Measurements from ENCODE around the gene SPRY4.
"Not testable (repeated sequence)": the region's sequence is repeated elsewhere in the genome, so short reads cannot be mapped to it uniquely, and the experiment has no call there.

The SPRY4 gene

DNA sequence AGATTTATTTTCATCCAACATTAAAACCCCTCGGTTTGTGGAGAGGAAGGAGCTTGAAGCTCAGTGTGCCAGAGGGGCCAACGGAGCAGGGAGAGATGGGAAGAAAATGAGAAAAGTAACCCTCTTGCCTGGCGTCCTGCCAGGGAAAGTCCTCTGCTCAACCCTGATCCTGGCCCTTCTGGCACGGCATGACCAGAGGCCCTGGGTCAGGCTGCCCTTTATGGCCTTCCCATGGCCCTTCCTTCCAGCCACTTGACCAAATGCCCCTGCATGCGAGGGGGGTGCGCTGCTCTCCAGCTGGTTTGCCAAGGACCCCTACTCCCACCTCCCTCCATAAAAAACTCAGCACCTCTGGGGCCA is 43.8 kb downstream of the SPRY4 start:
- DNase-seq (ENCODE audit: low read depth, low spot score): no peak
- H3K4me3 ChIP-seq (ENCODE audit: low read length): no peak overlapping the region

DNA sequence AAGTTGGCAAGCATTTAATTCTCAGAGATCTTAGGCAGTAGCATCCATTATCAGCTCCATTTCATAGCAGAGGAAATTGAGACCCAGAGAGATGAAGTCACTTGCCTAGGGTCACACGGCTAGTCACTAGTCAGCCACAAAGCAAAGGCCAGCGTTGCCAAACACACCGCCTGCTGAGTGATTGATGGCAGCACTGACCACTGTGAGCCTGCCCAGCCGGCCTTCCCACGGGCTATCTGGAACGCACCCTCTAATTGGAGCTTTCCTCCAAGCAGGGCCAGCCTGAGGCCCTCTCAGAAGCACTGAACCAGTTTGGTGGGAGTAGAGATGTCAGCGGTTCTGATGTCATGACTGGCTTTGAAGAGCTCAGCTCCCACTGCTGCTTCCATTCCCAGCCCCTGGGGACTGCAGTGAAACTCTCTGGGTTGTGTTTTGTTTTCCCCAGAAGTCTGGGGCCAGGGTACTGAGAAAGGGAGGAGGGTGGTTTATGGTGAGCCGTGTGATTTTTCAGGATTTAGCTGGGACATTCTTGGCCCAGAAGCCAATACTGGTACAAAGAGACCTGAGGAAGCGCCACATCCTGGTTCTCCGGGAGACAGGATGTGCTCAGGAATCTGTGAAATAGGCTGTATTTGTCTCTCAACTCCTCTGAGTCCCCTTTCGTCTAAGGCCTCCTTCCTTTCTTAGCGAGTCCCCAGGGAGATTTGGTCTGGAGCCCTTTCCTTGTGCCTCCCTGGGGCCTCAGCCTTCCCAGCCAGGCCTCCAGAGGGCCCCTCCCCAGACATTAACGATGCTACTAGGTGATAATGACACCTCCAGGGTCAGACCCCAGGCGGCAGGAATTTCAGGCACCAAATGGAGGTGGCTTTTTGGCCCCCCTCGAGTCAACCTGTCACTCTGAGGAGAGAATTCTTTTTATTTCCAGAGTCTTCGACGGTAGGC is 44.5 kb downstream of the SPRY4 start:
- no peak overlapping the region for H3K4me3 ChIP-seq (ENCODE audit: low read length)
- DNase-seq (ENCODE audit: low read depth, low spot score): no peak

DNA sequence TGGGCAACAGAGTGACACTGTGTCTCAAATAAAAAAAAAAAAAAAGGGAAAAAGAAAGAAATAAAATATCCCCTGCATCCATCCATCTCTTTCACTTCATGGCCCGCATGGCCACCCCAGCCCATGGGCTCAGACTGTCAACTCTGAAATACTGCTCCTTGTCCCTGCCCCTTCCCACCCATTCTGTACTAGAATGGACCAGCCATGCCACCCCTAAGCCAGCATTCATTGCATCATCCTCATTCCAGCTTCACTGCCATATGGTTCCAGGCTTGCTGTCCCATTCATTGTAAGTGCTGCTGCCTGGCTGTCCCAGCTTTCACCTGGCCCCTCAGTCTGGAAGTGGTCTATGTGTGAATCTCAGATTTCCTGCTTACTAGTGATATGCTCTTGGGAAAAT is 46.2 kb downstream of the SPRY4 start:
- H3K4me3 ChIP-seq (ENCODE audit: low read length): no peak overlapping the region
- no peak for DNase-seq (ENCODE audit: low read depth, low spot score)

DNA sequence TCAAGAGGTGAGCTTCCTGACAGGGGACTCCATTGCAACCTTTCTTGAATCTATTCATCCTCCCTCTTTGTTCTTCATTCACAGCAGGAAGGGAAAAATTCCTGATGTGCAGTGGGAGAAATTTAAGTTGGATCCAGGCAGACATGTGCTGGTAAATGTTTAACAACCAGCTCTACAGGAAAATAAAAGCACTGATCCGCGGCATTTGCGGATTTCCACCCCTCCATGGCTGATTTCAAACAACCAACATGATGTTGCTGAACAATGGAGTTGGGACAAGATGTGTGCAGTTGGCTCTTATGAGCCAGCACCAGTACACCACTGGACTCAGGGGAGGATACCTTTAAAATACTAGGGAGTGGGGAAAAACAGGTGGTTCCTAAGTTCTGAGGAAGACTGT is 47.0 kb downstream of the SPRY4 start:
- no peak for DNase-seq (ENCODE audit: low read depth, low spot score)
- no peak overlapping the region for H3K4me3 ChIP-seq (ENCODE audit: low read length)

DNA sequence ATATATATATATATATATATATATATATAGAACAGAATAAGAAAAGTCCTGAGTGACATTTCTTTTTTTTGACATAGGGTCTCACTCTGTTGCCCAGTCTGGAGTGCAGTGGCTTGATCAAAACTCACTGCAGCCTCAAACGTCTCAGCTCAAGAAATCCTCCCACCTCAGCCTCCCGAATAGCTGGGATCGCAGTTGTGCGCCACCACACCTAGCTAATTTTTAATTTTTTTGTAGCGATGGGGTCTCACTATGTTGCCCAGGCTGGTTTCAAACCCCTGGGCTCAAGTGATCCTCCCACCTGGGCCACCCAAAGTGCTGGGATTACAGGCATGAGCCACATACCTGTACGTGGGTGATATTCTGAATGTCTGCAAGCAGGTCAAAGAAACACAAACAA is 48.3 kb downstream of the SPRY4 start:
- no peak overlapping the region for H3K4me3 ChIP-seq (ENCODE audit: low read length)
- DNase-seq (ENCODE audit: low read depth, low spot score): no peak

DNA sequence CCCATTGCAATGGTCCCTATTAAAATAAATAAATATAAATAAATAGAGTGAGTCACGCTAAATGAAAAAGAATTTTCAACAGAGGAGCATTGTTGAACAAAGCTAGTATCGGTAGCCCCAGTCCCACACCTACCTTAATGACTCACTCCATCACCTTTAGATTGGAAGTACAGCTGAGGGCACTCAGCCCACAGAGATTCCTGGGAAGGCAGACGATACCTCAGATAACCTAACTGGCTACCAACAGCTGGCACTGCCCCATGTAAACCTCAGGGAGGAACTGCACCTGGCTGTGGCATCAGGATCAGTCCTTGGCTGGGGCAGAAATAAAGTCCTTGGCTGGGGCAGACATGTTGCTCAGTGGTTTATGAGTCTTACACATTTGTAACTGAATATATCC is 49.3 kb downstream of the SPRY4 start:
- DNase-seq (ENCODE audit: low read depth, low spot score): no peak
- H3K4me3 ChIP-seq (ENCODE audit: low read length): no peak overlapping the region

DNA sequence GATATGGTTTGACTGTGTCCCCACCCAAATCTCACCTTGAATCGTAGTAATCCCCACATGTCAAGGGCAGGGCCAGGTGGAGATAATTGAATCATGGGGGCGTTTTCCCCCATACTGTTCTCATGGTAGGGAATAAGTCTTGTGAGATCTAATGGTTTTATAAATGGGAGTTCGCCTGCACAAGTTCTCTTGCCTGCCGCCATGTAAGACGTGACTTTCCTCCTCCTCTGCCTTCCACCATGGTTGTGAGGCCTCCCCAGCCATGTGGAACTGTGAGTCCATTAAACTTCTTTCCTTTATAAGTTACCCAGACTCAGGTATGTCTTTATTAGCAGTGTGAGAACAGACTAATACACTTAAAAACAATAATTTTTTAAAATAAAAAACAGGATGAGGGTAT is 52.2 kb downstream of the SPRY4 start:
- H3K4me3 ChIP-seq (ENCODE audit: low read length); DNase-seq (ENCODE audit: low read depth, low spot score): not testable (repeated sequence)

DNA sequence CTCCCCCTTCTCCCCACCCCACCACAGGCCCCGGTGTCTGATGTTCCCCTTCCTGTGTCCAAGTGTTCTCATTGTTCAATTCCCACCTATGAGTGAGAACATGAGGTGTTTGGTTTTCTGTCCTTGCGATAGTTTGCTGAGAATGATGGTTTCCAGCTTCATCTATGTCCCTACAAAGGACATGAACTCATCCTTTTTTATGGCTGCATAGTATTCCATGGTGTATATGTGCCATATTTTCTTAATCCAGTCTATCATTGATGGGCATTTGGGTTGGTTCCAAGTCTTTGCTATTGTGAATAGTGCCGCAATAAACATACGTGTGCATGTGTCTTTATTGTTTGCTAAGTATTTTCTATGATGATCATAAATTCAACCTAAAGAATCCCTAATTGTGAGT is 60.7 kb downstream of the SPRY4 start:
- H3K4me3 ChIP-seq (ENCODE audit: low read length); DNase-seq (ENCODE audit: low read depth, low spot score): not testable (repeated sequence)

DNA sequence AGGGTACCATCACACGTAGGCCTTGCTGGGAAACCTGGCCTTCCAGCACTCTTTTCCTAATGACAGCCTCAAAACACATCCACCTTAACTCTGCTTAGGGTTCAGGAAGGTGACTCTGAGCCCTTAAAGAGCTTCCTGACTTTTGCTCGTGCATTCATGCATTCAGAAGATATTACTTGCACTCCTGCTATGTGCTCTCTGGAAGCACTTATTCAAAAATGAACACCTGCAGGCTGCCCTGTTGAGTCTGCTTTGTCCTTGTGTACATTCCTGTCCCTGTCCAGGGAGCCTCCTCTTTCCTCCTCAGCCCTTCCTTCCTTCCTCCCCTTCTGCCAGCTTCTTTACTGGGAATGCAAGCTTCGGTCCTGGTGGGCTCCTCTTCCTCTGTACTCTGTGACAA is 61.5 kb downstream of the SPRY4 start:
- H3K4me3 ChIP-seq (ENCODE audit: low read length): no peak overlapping the region
- DNase-seq (ENCODE audit: low read depth, low spot score): no peak

DNA sequence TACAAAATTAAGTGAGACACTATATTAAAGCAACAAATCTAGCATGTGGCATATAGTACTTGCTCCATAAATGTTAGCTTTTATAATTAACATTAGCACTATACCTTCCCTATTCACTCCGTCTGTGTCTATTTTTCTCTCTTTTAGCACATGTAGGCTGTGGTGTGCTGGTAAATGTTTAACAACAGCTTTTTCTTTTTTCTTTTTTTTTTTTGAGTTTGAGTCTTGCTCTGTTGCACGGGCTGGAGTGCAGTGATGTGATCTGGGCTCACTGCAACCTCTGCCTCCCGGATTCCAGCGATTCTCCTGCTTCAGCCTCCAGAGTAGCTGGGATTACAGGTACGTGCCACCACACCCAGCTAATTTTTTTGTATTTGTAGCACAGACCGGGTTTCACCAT is 62.1 kb downstream of the SPRY4 start:
- DNase-seq (ENCODE audit: low read depth, low spot score): no peak
- no peak overlapping the region for H3K4me3 ChIP-seq (ENCODE audit: low read length)

All from Jurkat, Clone E6-1 (cell line).